ENCODE data around the gene HOGA1.
A peak's percentile ranks its signal among the peaks of the same experiment; 100 is the strongest.
"Not testable (repeated sequence)": the region's sequence is repeated elsewhere in the genome, so short reads cannot be mapped to it uniquely, and the experiment has no call there.

HOGA1 gene

DNA sequence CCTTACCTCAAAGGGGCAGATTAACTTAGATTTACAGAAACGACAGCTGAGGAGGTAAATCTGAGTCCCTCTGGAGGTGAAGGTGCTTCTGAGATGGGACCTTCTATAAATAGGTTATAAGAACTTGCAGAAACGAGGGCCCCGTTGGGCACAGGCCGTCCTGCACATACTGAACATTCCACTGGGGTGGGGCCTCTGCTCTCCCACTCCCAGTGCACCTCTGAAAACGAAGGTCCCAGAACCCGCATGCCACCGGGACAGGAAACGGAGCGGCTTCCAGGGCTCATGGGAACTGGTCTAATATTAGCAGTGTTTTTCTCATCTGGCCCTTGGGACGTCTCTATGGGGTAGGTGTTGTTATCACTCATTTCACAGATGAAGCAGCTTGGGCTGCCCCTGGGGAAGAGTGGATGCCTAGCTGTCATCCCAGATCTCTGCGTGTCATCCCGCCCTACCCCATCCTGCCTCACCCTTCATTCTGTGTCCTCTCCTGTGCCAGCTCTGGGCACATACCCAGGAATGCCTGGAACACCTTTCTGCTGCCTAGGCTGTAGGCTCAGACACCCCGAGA lies 24.9 kb downstream of the HOGA1 start:
- no peak for DNase-seq (ENCODE audit: low read depth in 2 of 2)

DNA sequence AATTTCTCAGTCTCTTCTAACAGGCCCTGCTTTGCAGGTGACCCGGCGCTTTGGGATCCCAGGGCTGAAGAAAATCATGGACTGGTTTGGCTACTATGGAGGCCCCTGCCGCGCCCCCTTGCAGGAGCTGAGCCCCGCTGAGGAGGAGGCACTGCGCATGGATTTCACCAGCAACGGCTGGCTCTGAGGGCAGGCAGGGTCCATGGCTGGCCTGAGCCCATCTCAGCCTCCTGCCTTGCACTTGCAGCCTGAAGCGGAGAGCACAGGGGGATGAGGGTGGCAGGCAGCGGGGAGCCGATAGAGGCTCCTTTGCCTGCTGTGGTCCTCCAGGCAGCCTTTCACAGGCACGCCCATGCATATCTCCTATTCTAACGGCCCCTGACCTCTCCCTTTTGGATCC lies 27.3 kb downstream of the HOGA1 start:
- no peak for DNase-seq (ENCODE audit: low read depth in 2 of 2)

DNA sequence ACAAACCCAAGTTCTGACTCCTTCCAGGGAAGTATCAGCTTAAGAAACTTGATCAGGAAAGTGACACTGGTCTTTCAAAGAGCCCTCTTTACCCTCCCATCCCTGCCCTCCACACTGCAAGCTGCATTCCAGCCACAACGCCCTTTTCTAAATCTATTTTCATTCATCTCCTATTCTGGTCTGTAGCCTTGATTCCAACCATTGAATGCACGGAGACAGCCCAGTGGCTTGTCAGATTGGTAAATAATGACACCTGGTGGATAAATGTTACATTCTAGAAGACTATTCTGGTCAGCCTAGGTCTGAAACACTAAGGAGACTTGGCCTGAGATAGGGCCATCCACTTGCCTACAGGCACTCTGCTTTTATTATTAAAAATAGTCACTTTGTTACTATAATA lies 28.2 kb downstream of the HOGA1 start:
- DNase-seq (ENCODE audit: low read depth in 2 of 2), result no peak

DNA sequence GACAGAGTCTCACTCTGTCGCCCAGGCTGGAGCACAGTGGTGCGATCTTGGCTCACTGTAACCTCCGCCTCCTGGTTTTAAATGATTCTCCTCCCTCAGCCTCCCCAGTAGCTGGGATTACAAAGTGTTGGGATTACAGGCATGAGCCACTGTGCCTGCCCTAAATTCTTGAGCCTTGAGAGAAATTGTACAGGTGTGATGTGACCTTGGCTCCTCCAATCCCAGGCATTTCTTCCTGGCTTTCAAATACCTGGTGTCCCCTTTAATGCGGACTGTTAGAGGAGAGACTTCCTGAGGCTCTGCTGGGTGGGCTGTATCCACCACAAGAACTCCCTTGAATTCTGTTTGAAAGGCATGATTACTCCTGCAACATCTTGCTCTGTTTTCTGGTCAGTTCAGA lies 34.1 kb downstream of the HOGA1 start:
- DNase-seq (ENCODE audit: low read depth in 2 of 2), result no peak

DNA sequence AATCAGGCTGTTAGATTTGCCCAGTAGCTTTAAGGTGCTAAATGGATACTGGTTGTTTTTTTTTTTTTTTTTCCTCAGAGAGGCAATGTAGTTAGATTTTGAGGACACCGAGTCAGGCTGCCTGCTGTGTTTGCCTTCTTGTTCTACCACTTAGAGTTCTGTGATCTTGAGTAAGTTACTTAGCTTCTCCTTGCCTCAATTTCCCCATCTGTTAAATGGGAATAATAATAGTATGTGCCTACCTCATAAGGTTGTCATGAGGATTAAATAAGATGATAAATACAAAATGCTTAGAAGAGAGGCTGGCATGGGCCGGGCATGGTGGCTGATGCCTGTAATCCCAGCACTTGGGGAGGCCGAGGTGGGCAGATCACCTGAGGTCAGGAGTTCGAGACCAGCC lies 34.5 kb downstream of the HOGA1 start:
- DNase-seq (ENCODE audit: low read depth in 2 of 2), result no peak

DNA sequence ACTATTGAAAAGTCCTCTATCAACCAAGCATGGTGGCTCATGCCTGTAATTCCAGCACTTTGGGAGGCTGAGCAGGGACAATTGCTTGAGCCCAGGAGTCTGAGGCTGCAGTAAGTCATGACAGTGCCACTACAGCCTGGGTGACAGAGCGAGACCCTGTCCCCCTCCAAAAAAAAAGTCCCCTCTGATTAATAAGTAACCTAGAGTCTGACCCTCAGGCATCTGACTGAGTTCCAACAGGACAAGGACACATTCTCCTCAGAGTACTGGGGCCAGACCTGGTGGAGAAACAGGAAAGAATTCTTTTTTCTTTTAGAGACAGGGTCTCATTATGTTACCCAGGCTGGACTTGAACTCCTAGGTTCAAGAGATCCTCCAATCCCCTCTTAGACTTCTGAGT lies 39.1 kb downstream of the HOGA1 start:
- DNase-seq (ENCODE audit: low read depth in 2 of 2), result no peak

DNA sequence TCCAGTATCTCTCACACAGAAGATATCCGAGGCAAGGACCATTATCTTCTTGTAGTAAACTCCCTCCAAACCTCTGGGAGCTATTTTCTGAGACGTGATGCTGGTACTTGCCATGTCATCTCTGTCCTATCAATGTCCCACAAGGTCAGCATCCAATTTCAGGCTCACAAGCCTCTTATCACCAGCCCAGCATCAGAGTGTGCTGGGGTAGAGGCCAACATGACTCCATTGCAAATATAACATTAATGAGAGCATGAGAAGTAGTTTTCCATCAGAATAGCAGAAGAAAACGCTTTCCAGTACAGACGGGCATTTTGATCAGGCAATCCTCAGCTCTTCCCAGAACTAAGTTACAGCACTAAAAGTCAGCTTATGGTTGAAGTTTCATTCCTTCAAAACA lies 43.5 kb downstream of the HOGA1 start:
- no peak for DNase-seq (ENCODE audit: low read depth in 2 of 2)

DNA sequence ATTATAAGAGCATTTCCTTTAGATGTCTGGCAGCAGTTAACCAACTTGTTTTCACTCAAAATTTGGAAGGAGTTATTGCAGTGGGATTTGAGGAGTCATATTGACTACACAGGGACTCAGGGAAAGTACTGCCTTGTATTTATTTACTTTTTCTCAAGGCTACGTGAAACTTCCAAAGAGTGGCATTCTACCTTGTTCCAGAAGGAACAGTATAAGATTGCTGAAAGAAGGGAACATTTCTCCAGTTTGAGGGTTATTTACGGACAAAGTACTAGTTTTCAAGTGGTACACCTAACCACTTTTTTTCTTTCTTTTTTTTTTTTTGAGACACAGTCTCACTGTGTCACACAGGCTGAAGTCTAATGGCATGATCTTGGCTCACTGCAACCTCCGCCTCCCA lies 44.0 kb downstream of the HOGA1 start:
- no peak for DNase-seq (ENCODE audit: low read depth in 2 of 2)

DNA sequence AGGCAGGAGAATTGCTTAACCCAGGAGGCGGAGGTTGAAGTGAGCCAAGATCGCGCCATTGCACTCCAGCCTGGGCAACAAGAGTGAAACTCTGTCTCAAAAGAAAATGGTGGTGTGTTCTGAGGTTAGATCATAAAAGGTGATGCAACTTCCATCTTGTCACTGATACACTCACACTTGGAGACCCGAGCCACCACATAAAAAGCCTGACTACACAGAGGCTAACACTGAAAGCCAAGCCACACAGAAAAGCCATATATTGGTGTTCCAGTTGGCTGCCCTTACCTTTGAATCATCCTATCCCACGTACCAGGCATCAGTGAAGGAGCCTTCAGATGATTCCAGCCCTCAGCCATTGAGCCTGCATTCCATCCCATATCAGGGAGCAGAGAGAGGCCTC lies 45.1 kb downstream of the HOGA1 start:
- no peak for DNase-seq (ENCODE audit: low read depth in 2 of 2)

DNA sequence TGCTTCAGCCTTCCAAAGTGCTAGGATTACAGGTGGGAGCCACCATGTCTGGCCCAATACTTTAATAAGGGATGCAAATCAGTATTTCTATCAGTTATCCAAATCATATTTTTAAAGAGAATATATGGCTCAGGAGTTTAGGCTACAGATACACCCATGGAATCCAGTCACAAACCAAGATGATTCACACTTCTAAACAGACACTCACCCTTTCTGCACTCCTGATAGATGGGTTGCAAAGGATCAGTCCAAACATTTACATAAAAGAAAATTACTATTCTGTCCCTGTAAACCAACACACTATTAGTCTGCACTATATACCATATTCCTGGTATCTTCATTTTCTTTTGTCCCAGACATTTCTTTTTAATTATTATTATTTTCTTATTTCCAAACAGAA lies 46.9 kb downstream of the HOGA1 start:
- no peak for DNase-seq (ENCODE audit: low read depth in 2 of 2)

DNA sequence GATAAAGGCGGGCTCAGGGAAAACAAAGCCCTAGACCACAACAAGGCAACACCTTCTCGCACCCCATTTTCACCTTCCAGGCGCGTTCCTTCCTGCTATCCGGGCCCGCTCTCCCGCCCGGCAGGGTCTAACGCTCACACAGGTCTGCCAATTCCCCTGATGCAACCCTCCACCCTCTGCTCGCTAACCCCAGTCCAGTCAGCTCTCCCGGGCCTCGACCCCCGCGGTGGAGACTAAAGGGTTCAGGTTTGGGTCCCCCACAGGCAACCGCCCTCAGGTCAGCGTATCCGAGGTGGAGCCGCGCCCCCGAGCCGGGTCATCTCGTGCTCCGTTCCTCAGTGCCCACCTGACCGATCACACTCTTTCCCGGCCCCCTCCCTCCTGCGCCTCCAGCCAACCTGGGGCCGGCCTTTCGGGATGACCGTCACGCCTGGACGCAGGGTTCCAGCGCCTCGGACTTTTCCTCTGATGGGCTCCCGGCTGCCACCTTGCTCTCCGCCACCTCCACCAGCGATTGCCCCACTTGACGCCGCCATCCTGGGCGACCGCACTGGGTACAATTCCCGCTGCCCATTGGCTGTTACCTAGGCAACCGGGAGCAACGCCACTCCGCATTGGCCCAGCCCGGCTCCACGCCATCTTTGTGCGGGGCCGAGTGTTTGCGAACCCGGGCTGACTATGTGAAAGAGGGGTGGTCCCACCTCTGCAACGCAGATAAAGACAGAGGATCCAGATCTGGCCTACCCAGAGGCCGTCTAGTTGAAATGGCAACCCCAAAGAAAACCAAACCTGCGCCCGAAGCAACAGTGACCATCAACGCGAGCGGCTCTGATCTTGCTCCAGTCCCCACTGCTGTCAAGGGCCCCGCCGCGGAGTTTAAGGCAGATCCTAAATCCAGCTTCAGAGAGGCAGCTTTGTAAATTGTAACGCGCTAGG lies 49.0 kb downstream of the HOGA1 start, which contains the start of gene MORN4:
Gene MORN4 (minus strand): TSS at position 552 of the 936 bp plus-strand sequence. CDS start 13,847 bp downstream, outside the sequence.
- DNase-seq (ENCODE audit: low read depth in 2 of 2), result peak; percentile 78 to 82

DNA sequence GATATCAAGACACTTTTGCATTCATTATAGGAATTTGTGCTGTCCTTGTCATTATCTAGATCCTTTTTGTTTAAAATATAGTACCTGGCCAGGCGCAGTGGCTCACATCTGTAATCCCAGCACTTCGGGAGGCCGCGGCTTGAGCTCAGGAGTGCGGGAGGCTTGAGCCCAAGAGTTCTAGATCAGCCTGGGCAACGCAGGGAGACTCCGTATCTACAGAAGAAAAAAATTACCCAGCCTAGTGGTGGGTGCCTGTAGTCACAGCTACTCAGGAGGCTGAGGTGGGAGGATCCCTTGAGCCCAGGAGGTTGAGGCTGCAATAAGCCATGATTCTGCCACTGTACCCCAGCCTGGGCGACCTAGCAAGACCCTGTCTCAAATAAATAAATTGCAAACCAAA lies 49.7 kb downstream of the HOGA1 start:
- DNase-seq (ENCODE audit: low read depth in 2 of 2), result no peak

DNA sequence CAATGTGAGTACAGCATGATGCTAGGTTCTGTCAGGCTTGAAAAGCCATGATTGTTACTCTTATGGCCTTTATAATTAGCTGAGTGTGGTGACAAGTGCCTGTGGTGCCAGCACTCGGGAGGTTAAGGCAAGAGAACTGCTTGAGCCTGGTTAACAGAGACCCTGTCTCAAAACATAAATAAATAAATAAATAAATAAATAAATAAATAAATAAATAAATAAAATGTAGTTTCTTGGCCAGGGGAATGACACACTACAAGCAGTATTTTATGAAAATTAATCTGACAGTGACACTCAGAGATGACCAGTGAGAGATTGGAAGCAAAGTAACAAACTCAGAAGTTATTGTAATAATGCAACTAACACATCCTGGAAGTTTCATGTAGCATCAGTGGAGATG lies 51.4 kb downstream of the HOGA1 start:
- DNase-seq (ENCODE audit: low read depth in 2 of 2), result no peak

DNA sequence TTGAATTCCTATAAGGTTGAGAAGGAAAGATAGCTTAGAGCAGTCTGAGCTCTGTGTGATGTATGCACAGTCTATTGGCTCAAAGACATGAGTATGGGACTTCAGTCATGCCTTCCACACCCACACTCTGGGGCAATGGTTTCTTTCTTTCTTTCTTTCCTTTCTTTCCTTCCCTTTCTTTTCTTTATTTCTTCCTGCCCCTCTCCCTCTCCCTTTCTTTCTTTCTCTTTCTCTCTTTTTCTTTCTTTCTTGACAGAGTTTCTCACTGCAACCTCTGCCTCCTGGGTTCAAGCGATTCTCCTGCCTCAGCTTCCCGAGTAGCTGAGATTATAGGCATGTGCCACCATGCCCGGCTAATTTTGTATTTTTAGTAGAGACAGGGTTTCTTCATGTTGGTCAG lies 54.9 kb downstream of the HOGA1 start:
- not testable (repeated sequence) for DNase-seq (ENCODE audit: low read depth in 2 of 2)

DNA sequence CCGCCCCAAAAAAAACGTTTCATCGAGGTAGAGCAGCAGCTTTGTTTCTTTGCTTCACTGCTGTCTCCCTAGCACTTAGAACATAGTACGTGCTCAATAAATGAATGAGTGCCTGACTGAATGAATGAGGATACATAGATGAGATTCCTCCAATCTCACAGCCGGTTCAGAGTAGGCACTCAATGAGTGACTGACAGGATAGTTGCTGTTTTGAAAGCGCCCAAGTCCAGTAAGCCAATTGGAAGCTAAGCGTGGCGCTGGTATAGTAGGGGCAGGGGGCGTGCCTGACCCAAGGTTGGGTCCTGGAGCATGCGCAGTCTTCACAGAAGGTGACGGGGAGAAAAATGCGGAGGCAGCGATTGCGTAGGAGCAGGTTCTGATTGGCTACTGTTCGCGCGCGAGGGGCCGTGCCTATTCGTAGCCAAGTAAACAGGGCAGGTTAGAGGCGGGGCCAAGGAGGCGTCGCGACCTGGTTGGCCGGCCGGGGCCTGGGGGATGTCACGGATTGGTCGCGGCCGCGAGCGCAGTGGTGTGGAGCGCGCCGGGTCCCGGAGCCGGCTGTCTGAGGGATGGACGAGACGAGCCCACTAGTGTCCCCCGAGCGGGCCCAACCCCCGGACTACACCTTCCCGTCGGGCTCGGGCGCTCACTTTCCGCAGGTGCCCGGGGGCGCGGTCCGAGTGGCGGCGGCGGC lies 56.1 kb downstream of the HOGA1 start, which contains the start of gene PI4K2A:
Gene PI4K2A (plus strand): TSS at position 498 of the 694 bp plus-strand sequence. CDS start 72 bp downstream, at position 570.
- DNase-seq (ENCODE audit: low read depth in 2 of 2), result peak; percentile 98 to 99

DNA sequence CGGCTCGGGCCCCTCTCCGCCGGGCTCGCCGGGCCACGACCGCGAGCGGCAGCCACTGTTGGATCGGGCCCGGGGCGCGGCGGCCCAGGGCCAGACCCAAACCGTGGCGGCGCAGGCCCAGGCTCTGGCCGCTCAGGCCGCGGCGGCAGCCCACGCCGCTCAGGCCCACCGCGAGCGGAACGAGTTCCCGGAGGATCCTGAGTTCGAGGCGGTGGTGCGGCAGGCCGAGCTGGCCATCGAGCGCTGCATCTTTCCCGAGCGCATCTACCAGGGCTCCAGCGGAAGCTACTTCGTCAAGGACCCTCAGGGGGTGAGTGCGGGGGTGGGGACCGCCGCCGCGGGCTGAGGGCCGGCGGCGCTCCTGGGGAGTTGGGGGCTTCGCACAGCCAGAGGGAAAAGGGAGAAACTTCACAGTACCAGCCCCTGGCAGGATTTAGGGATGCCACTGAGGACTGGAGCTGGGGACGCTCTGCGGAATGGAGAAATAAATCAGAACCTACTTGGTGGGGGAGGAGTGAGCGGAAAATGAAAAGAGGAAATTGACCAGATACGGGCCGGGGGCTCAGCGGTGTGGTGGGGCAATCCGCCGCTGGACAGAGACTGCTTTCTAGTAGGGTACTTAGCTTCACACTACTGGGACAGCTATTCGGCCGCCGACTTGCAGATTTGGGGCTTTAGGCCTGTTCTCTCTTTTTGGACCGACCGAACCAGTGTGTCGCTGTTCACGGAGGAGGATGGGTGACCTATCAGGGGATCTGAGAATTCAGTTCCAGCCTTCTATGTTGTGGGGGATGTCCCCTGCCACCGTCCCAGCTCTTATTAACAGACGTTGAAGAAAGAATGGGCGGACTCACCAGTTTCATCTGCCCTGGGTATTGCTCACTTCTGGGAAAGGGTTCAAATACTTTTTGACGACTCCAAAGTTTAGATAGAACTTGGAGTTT lies 57.0 kb downstream of the HOGA1 start:
- DNase-seq (ENCODE audit: low read depth in 2 of 2), result peak in 1 of 2 donors; percentile 6

DNA sequence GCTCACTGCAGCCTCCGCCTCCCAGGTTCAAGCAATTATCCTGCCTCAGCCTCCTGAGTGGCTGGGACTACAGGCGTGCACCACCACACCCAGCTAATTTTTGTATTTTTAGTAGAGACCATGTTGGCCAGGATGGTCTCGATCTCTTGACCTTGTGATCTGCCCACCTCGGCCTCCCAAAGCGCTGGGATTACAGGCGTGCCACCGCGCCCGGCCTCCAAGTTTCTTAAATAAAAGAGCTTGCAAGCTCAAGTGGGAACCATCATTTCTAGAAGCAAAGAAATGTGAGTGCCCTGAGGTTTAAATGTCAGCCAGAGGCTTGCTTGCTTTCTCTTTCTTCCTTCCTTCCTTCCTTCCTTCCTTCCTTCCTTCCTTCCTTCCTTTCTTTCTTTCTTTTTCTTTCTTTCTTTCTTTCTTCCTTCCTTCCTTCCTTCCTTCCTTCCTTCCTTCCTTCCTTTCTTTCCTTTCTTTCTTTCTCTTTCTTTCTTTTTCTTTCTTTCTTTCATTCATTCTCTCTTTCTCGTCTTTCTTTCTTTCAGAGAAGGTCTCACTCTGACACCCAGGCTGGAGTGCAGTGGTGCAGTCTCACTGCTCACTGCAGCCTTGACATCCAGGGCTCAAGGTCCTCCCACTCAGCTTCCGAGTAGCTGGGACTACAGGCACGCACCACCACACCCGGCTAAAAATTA lies 58.4 kb downstream of the HOGA1 start:
- not testable (repeated sequence) for DNase-seq (ENCODE audit: low read depth in 2 of 2)

DNA sequence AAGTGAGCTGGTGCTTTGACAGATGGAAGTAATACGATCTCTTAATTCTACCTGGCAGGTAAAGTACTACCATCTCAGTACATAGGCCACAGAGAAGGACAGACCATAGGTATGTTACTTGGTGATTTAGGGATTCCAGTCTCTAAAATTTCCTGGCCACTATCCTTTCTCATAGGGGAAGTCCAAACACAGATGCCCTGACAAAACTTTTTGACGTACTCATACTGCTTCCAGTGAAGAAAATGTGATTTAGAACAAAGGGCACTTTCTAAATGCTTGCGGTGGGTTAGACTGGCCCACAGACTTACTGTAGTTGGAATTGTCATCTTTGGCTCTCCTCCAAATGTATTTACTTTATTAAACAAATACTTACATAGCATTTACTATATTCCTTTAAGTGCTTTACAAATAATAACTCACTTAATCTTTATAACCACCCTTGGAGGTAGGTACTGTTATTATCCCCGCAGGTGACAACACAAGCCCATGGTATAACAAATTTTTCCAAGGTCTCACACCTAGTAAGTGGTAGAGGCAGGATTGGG lies 59.3 kb downstream of the HOGA1 start:
- DNase-seq (ENCODE audit: low read depth in 2 of 2), result no peak

DNA sequence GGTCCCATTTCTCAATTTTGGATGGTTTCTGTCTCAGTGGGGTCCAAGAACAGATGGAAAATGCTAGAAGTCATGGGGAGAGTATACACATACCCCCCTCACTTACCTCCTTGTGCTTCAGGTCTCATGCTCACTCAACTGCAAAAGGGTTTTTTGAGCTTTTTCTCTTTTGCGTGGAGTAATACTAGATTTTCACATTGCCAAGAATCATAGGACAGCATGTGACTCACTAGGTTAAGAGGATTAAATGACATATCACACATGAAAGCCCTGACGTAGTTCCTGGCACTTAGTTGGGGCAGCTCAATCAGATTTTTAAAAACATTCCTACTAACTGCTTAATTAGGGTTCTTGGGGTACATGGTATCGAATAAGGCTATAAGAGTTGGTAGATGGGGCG lies 60.7 kb downstream of the HOGA1 start:
- no peak for DNase-seq (ENCODE audit: low read depth in 2 of 2)

DNA sequence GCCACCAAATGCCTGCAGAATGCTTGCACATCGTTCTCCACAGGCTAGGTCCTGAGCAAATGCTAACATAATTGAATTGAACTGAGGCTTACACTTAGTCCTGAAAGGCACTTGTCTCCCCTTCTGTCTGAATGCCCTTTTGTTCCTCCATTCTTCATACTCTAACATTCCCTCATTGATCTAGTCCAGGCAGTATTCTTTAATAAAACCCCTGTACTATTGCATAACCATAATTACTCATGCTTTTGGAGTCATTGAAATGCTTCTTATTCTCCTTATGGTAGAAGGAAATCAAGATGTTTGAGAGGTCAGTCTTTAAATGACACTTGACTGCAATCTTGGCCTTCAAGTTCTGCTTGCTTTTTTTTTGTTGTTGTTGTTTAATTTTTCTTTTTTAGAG lies 63.4 kb downstream of the HOGA1 start:
- DNase-seq (ENCODE audit: low read depth in 2 of 2), result no peak
